HG02763 (cell line): ENCODE measurements around the gene GLB1L.
"Not testable (repeated sequence)": the region's sequence is repeated elsewhere in the genome, so short reads cannot be mapped to it uniquely, and the experiment has no call there.

ENCODE experiments used
- ATAC-seq: cut with Tn5 transposase; IDR thresholded peaks from one replicate; pipeline ENCODE4 v1.9.1; 2021; ENCODE audit warnings: mild to moderate bottlenecking, moderate library complexity; ENCODE audit not compliant: unreplicated experiment

GLB1L gene

GRCh38 chr2:219281588-219281987, 36.3 kb upstream of the GLB1L start:
- ATAC-seq, result no peak

GRCh38 chr2:219280651-219281050, 35.4 kb upstream of the GLB1L start:
- no peak for ATAC-seq

GRCh38 chr2:219279916-219280516, 34.8 kb upstream of the GLB1L start:
- ATAC-seq, result no peak

GRCh38 chr2:219279151-219279915, 34.1 kb upstream of the GLB1L start, which contains the start of gene DNAJB2:
Gene DNAJB2 (plus strand): TSS chr2:219279366. CDS start chr2:219279834, 468 bp downstream.
- ATAC-seq, result peak; percentile 90

GRCh38 chr2:219278655-219279150, 33.5 kb upstream of the GLB1L start:
- ATAC-seq, result no peak

GRCh38 chr2:219277703-219278654, 32.7 kb upstream of the GLB1L start:
- no peak for ATAC-seq

GRCh38 chr2:219274361-219274921, 29.2 kb upstream of the GLB1L start:
- no peak for ATAC-seq

GRCh38 chr2:219273937-219274336, 28.7 kb upstream of the GLB1L start:
- ATAC-seq, result no peak

GRCh38 chr2:219272995-219273394, 27.8 kb upstream of the GLB1L start:
- ATAC-seq, result no peak

- no peak for ATAC-seq
Measured at GRCh38 chr2:219272356-219272755, 27.1 kb upstream of the GLB1L start.

- ATAC-seq, result no peak
Measured at GRCh38 chr2:219271021-219271420, 25.8 kb upstream of the GLB1L start.

- no peak for ATAC-seq
Measured at GRCh38 chr2:219270055-219270372, 24.8 kb upstream of the GLB1L start.

GRCh38 chr2:219269362-219270054, 24.3 kb upstream of the GLB1L start:
- ATAC-seq, result no peak

GRCh38 chr2:219268294-219268693, 23.1 kb upstream of the GLB1L start:
- ATAC-seq, result no peak

- ATAC-seq, result no peak
Measured at GRCh38 chr2:219266886-219267285, 21.6 kb upstream of the GLB1L start.

GRCh38 chr2:219266232-219266631, 21.0 kb upstream of the GLB1L start:
- ATAC-seq, result no peak

GRCh38 chr2:219261024-219261855, 16.0 kb upstream of the GLB1L start:
- no peak for ATAC-seq

- ATAC-seq, result not testable (repeated sequence)
Measured at GRCh38 chr2:219258942-219259341, 13.7 kb upstream of the GLB1L start.

GRCh38 chr2:219254590-219255201, 9.5 kb upstream of the GLB1L start:
- ATAC-seq, result no peak
